ENCODE data around the gene KMT2E.
"Not testable (repeated sequence)": the region's sequence is repeated elsewhere in the genome, so short reads cannot be mapped to it uniquely, and the experiment has no call there.

KMT2E gene

GRCh38 chr7:105027176-105027853 is 13.3 kb downstream of the KMT2E start:
- no peak for DNase-seq

GRCh38 chr7:105028004-105028403 is 14.0 kb downstream of the KMT2E start:
- no peak for DNase-seq

GRCh38 chr7:105028941-105029340 is 14.9 kb downstream of the KMT2E start:
- DNase-seq = not testable (repeated sequence)

- DNase-seq = no peak
These were observed 16.4 kb downstream of the KMT2E start for GRCh38 chr7:105030447-105030846.

GRCh38 chr7:105032553-105033214 is 18.7 kb downstream of the KMT2E start:
- no peak for DNase-seq

- no peak for DNase-seq
These were observed 21.3 kb downstream of the KMT2E start for GRCh38 chr7:105035349-105035748.

- DNase-seq = peak; percentile 95
These were observed 22.5 kb downstream of the KMT2E start for GRCh38 chr7:105036217-105037168.

- DNase-seq = peak; percentile 42
These were observed 23.3 kb downstream of the KMT2E start for GRCh38 chr7:105037319-105037718.

GRCh38 chr7:105044449-105045070 is 30.6 kb downstream of the KMT2E start:
- DNase-seq = no peak

GRCh38 chr7:105046414-105046813 is 32.4 kb downstream of the KMT2E start:
- no peak for DNase-seq

- no peak for DNase-seq
These were observed 33.9 kb downstream of the KMT2E start for GRCh38 chr7:105047932-105048331.

GRCh38 chr7:105050493-105050892 is 36.5 kb downstream of the KMT2E start:
- DNase-seq = no peak

GRCh38 chr7:105050899-105051298 is 36.9 kb downstream of the KMT2E start:
- not testable (repeated sequence) for DNase-seq

GRCh38 chr7:105055084-105055483 is 41.1 kb downstream of the KMT2E start:
- no peak for DNase-seq

- no peak for DNase-seq
These were observed 41.6 kb downstream of the KMT2E start for GRCh38 chr7:105055621-105056020.

- no peak for DNase-seq
These were observed 43.5 kb downstream of the KMT2E start for GRCh38 chr7:105057472-105057871.

- DNase-seq = no peak
These were observed 46.4 kb downstream of the KMT2E start for GRCh38 chr7:105060437-105060836.

- no peak for DNase-seq
These were observed 46.9 kb downstream of the KMT2E start for GRCh38 chr7:105060923-105061322.

- no peak for DNase-seq
These were observed 51.1 kb downstream of the KMT2E start for GRCh38 chr7:105065104-105065503.

- DNase-seq = no peak
These were observed 53.7 kb downstream of the KMT2E start for GRCh38 chr7:105067691-105068090.

GRCh38 chr7:105068886-105069285 is 54.9 kb downstream of the KMT2E start:
- no peak for DNase-seq

- DNase-seq = no peak
These were observed 59.1 kb downstream of the KMT2E start for GRCh38 chr7:105073143-105073542.

- no peak for DNase-seq
These were observed 65.3 kb downstream of the KMT2E start for GRCh38 chr7:105079348-105079747.

Data from NCI-H82 (cell line).